T-helper 1 cell treated with Interleukin-12 subunit alpha and Interleukin-12 subunit beta and Interleukin-4 antibody, amounts not matched to agents 30 μg/mL and 1 μg/mL, for 36 hours (primary cell): ENCODE data around the gene QKI.

Experiments
- H3K27ac Mint-ChIP-seq: one replicate; pipeline ENCODE4 v1.8.0; 2021; ENCODE audit warnings: mild to moderate bottlenecking, mixed read lengths
- H3K27me3 Mint-ChIP-seq: one replicate; pipeline ENCODE4 v1.8.0; 2021; ENCODE audit warnings: low read depth, mixed read lengths
- H3K36me3 Mint-ChIP-seq: one replicate; pipeline ENCODE4 v1.8.0; 2021; ENCODE audit warnings: low read depth, mixed read lengths
- H3K4me1 Mint-ChIP-seq: one replicate; pipeline ENCODE4 v1.8.0; 2021; ENCODE audit warnings: low read depth, mixed read lengths
- H3K4me3 Mint-ChIP-seq: one replicate; pipeline ENCODE4 v1.8.0; 2021; ENCODE audit warnings: mild to moderate bottlenecking, moderate library complexity, mixed read lengths
- H3K9me3 Mint-ChIP-seq: one replicate; pipeline ENCODE4 v1.8.0; 2021; ENCODE audit warnings: mixed read lengths

QKI gene

DNA sequence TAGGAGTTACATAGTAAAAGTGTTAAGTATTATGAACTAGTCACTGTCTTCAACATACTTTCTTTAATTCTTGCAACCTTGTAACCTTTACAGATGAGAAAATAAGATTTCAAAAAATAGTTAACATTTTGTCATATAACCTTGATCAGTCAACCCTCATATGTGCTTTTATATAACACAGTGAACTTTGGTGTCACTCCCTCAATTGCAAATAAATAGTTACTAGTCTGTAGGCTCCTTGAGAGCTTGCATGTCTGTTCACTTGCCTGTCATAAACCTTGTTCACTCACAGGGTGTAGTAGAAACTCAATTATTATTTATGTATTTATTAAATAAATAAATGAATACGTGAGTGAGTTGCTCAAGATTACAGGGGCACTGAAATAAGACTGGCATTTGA lies 107.5 kb downstream of the QKI start:
- Mint-ChIP-seq H3K4me1 (peaks cover 5% of the 10 kb centered on the region), H3K27ac (no peak overlapping the region), H3K27me3 (no peaks in the 10 kb centered on the region), H3K9me3 (no peaks in the 10 kb centered on the region), H3K4me3 (no peak overlapping the region), H3K36me3 (peaks cover under 1% of the 10 kb centered on the region)

DNA sequence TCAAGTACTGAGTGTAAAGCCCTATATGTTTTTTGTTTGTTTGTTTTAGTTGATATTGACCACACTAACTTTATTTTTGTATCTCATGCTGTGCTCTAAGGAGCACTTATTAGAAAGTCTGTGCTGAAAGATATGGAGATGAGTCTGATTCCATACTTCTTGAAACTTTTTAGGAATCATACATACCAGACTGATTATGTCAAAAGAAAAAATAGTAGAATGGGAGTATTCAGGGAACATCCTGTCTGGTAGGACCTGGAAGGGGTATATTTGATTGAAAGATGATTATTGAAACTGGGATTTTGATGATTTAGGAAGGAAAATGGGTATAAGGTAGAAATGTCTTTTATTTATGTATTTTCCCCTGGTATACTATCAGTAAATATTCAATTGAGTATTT lies 111.4 kb downstream of the QKI start:
- Mint-ChIP-seq H3K27ac (no peak overlapping the region), H3K4me3 (no peak overlapping the region), H3K36me3 (no peaks in the 10 kb centered on the region), H3K4me1 (peaks cover 7% of the 10 kb centered on the region), H3K27me3 (no peaks in the 10 kb centered on the region), H3K9me3 (no peaks in the 10 kb centered on the region)

DNA sequence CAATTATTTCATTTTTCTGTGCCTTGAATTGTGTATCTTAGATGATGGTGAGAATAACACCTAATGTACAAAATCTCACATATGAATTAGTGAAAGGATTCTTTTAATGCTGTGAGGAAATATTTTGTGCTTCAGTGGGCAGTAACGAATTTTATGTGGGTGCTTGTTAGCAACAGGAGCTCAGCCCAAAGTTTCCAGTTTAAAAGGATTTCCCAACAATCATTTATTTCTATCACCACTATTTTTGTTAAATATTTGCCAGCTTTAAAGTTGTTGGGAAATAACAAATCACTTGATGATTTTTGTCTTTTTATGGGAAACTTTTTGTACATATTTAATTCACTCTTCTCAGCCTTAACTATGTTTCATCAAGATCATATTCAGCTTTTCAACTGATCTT lies 111.8 kb downstream of the QKI start:
- Mint-ChIP-seq H3K4me3 (no peak overlapping the region), H3K9me3 (no peaks in the 10 kb centered on the region), H3K27ac (no peak overlapping the region), H3K27me3 (no peaks in the 10 kb centered on the region), H3K36me3 (no peaks in the 10 kb centered on the region), H3K4me1 (peaks cover 7% of the 10 kb centered on the region)

DNA sequence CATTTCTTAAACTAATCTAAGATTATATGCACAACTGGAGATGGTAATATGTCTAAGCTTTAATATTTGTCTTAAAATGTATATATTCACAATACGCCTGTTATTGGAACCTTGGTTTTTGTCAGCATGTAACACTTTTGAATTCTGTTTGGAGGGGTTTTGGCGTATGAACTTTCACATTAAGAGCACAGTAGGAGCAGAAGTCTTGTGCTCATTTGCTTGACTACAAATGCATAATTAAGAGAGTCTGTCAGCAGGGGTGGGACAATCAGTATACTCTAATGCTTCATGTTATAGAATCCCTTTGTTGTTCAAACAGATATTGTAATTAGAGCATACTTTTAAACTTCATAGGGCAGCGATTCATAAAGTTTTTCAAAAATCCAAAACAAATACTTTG lies 112.8 kb downstream of the QKI start:
- Mint-ChIP-seq H3K27me3 (no peaks in the 10 kb centered on the region), H3K27ac (no peak overlapping the region), H3K9me3 (no peaks in the 10 kb centered on the region), H3K4me1 (peaks cover 7% of the 10 kb centered on the region), H3K36me3 (no peaks in the 10 kb centered on the region), H3K4me3 (no peak overlapping the region)

GRCh38 chr6:163529605-163530004 lies 115.1 kb downstream of the QKI start:
- Mint-ChIP-seq H3K4me3 (no peak overlapping the region), H3K36me3 (no peaks in the 10 kb centered on the region), H3K9me3 (no peaks in the 10 kb centered on the region), H3K27ac (no peak overlapping the region), H3K27me3 (no peaks in the 10 kb centered on the region), H3K4me1 (peaks cover 7% of the 10 kb centered on the region)

- H3K4me3 Mint-ChIP-seq, result no peak overlapping the region
- no peaks in the 10 kb centered on the region for H3K9me3 Mint-ChIP-seq
- H3K27ac Mint-ChIP-seq, result no peak overlapping the region
- peaks cover 7% of the 10 kb centered on the region for H3K4me1 Mint-ChIP-seq
- H3K27me3 Mint-ChIP-seq, result no peaks in the 10 kb centered on the region
- no peaks in the 10 kb centered on the region for H3K36me3 Mint-ChIP-seq
These were observed 115.9 kb downstream of the QKI start for GRCh38 chr6:163530406-163530805.

GRCh38 chr6:163531122-163531521 lies 116.6 kb downstream of the QKI start:
- no peaks in the 10 kb centered on the region for H3K36me3 Mint-ChIP-seq
- H3K4me3 Mint-ChIP-seq, result no peak overlapping the region
- H3K9me3 Mint-ChIP-seq, result no peaks in the 10 kb centered on the region
- H3K27me3 Mint-ChIP-seq, result no peaks in the 10 kb centered on the region
- H3K27ac Mint-ChIP-seq, result no peak overlapping the region
- peaks cover 7% of the 10 kb centered on the region for H3K4me1 Mint-ChIP-seq

DNA sequence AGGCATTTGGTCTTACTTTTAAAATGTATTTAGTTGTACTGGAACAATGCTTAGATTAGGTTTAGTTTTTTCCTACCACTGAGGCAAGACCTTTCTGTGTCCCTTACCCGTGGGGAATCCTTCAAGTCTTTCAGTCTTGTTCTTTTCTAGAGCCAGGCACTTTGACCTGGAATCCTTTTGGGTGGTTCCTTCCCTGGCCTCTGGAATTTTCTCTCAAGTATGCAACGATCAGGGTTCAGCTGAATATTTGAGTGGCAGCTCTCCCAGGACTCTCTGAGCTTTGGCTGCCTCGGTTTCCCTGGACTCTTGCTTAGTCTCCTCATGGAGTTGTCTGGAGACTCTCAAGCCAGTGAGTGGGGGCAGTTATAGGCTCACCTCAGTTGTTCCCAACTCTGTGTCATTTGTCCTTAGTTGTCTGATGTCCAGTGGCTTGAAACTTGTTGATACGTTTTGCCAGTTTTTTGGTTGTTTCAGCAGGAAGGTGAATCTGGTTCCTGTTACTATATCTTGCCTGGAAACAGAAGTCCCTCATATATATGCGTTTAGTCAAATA lies 118.1 kb downstream of the QKI start:
- H3K4me3 Mint-ChIP-seq, result no peak overlapping the region
- H3K27me3 Mint-ChIP-seq, result no peaks in the 10 kb centered on the region
- peaks cover 1% of the 10 kb centered on the region for H3K36me3 Mint-ChIP-seq
- H3K4me1 Mint-ChIP-seq, result peaks cover 7% of the 10 kb centered on the region
- no peaks in the 10 kb centered on the region for H3K9me3 Mint-ChIP-seq
- H3K27ac Mint-ChIP-seq, result no peak overlapping the region

DNA sequence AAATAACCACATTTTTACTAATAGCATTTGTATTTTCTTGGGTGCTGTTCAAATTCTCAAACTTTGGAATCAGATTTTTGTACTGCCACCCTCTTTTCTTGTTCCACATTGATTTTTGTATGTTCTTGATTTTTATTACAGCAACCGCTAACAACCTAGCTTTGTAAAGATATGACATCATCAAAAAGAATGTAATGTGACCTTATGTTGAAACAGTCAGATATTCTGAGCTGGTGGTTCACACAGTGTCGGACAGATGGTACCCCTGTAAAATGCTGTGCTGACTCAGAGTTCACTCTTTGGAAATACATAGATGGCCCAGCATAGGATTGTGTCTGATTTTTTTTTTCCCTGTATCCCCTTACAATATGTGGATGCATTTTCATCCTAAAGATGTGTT lies 118.9 kb downstream of the QKI start:
- H3K9me3 Mint-ChIP-seq, result no peaks in the 10 kb centered on the region

DNA sequence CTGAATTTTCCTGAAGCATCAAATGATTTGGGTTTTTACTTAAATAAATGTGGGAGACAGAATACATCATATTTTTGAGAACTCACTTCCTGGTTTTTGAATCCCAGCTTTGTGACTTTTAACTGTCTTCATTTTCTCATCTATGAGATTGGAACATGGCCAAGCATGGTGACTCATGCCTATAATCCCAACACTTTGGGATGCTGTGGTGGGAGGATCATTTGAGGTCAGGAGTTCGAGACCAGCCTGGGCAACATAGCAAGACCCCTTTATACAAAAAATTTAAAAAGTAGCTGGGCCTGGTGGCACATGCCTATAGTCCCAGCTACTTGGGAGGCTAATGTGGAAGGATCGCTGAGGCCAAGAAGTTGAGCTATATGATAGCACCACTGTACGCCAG lies 122.3 kb downstream of the QKI start:
- Mint-ChIP-seq H3K27me3 (no peaks in the 10 kb centered on the region), H3K9me3 (no peaks in the 10 kb centered on the region), H3K4me3 (no peak overlapping the region), H3K36me3 (peaks cover 6% of the 10 kb centered on the region), H3K27ac (no peak overlapping the region), H3K4me1 (peaks cover 2% of the 10 kb centered on the region)

More for the DNA sequence above, 118.9 kb downstream of the QKI start:
- no peak overlapping the region for H3K4me3 Mint-ChIP-seq
- H3K4me1 Mint-ChIP-seq, result peaks cover 4% of the 10 kb centered on the region
- no peak overlapping the region for H3K27ac Mint-ChIP-seq
- H3K36me3 Mint-ChIP-seq, result peaks cover 5% of the 10 kb centered on the region
- no peaks in the 10 kb centered on the region for H3K27me3 Mint-ChIP-seq

DNA sequence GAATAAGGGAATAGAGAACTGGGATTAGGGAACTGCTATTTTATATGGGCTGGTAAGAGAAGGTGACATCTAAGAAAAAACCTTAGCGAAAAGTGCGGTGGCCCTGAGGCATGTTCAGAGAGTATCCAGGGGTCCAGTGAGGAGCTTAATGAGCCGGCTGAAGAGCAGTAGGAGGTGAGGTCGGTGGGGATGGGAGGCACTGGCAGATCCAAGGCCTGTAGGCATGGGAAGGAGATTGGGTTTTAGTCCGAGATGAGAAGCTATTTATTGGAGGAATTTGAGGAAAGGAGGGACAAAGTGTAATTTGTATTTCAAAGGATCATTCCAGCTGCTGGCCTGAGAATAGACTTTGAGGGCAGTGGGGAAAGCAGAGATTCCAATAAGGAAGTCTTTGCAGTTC lies 123.8 kb downstream of the QKI start:
- no peak overlapping the region for H3K27ac Mint-ChIP-seq
- H3K4me1 Mint-ChIP-seq, result peaks cover 2% of the 10 kb centered on the region
- H3K4me3 Mint-ChIP-seq, result no peak overlapping the region
- H3K27me3 Mint-ChIP-seq, result no peaks in the 10 kb centered on the region
- H3K9me3 Mint-ChIP-seq, result no peaks in the 10 kb centered on the region
- H3K36me3 Mint-ChIP-seq, result peaks cover 6% of the 10 kb centered on the region

DNA sequence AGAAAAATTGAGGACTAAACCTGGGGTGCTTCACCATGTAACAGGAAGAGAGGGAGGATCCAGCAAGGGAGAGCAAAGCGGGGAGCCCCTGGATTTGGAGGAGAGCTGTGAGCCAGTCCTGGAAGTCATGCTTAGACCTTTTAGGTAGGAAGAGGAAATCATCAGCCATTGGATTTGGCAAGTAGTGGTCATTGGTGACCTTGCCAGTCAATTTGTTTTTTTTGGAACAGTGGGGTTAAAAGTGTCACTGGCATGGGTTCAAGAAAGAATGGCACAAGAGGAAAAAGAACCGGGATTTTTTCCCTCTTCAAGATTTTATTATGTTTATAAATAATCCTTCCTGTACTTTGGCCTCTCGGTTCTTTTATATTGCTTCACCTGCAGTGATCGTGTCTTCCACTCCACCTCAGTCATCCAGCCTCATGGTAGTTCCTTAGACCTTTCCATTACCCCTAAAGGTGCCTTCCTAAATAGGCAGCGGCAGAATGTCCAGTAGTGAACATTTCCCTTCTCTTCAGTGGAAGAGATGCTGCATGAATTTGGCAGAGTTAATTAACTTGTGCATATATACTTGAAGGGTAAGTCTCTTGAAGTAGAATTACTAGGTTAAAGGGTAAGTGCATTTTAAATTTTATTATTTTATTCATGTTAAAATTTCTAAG lies 124.7 kb downstream of the QKI start:
- Mint-ChIP-seq H3K27ac (no peak overlapping the region), H3K36me3 (peaks cover 6% of the 10 kb centered on the region), H3K27me3 (no peaks in the 10 kb centered on the region), H3K4me1 (peaks cover 2% of the 10 kb centered on the region), H3K9me3 (no peaks in the 10 kb centered on the region), H3K4me3 (no peak overlapping the region)

- Mint-ChIP-seq H3K9me3 (no peaks in the 10 kb centered on the region), H3K27ac (no peak overlapping the region), H3K27me3 (no peaks in the 10 kb centered on the region), H3K4me1 (peaks cover 2% of the 10 kb centered on the region), H3K36me3 (peaks cover 2% of the 10 kb centered on the region), H3K4me3 (no peak overlapping the region)
These were observed 128.8 kb downstream of the QKI start for GRCh38 chr6:163543321-163543720.

- Mint-ChIP-seq H3K27me3 (no peaks in the 10 kb centered on the region), H3K4me1 (peaks cover 4% of the 10 kb centered on the region), H3K9me3 (no peaks in the 10 kb centered on the region), H3K4me3 (no peak overlapping the region), H3K36me3 (peaks cover 3% of the 10 kb centered on the region), H3K27ac (no peak overlapping the region)
These were observed 130.9 kb downstream of the QKI start for GRCh38 chr6:163545370-163545769.

DNA sequence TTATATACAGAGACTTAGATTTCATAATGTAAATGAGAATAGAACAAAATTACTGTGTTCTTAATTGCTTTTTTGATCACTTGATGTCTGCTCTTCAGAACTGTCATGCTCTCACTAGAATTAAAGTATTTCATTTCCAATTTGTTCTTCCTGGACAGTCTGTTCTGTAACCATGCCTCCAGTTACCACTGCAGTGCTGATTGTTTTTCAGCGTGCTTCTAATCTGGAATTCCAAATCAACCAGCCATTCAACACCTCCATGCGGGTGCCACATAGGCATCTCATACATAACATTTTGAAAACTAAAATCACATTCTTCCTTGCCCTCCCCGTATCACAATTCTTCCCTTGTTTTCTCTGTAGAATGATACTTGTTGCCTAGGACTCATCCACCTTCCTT lies 132.8 kb downstream of the QKI start:
- H3K27me3 Mint-ChIP-seq, result no peaks in the 10 kb centered on the region
- peaks cover 3% of the 10 kb centered on the region for H3K36me3 Mint-ChIP-seq
- no peaks in the 10 kb centered on the region for H3K9me3 Mint-ChIP-seq
- H3K4me3 Mint-ChIP-seq, result no peak overlapping the region
- H3K4me1 Mint-ChIP-seq, result peaks cover 2% of the 10 kb centered on the region
- no peak overlapping the region for H3K27ac Mint-ChIP-seq

DNA sequence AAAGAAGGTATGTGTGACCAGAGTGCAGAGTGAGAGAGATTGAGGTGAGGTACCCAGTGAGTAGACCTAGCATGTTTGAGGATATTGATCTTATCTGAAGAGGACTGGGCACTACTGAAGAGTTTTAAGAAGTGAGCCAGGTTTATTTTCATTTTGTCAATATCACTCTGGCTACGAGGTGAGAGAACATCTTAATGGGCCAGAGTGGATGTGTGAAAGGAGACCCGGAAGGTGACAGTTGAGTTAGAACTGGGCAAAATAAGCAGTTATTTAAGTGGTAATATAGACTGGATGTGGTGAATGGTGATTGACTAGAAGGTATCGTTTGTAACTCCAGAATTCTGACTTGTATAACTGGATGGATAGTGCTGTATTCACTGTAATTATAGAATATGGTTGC lies 134.1 kb downstream of the QKI start:
- peaks cover 3% of the 10 kb centered on the region for H3K36me3 Mint-ChIP-seq
- H3K4me1 Mint-ChIP-seq, result peaks cover 2% of the 10 kb centered on the region
- no peak overlapping the region for H3K27ac Mint-ChIP-seq
- no peaks in the 10 kb centered on the region for H3K9me3 Mint-ChIP-seq
- no peaks in the 10 kb centered on the region for H3K27me3 Mint-ChIP-seq
- no peak overlapping the region for H3K4me3 Mint-ChIP-seq
